SU-DHL-6 (cell line): ENCODE results near the gene CALN1.

Experiments
- H2AFZ ChIP-seq: fragments of 200-600 bp; sonication (generic); 2 replicates; pipeline ENCODE4 v1.6.1; 2014; ENCODE audit warnings: low read depth, mild to moderate bottlenecking, moderate library complexity, mixed read lengths, antibody characterized with exemption, low read length; ENCODE audit not compliant: severe bottlenecking
- H3F3A ChIP-seq: fragments of 200-600 bp; shearing (Covaris generic); 2 replicates; pipeline ENCODE4 v1.6.0; 2016; ENCODE audit warnings: antibody characterized with exemption, mild to moderate bottlenecking; ENCODE audit not compliant: insufficient read depth
- H3K27ac ChIP-seq: fragments of 200-600 bp; sonication (generic); 2 replicates; pipeline ENCODE4 v1.5.1; 2016; ENCODE audit warnings: low read depth, mild to moderate bottlenecking, low read length, moderate library complexity, mixed read lengths
- H3K27me3 ChIP-seq: fragments of 200-600 bp; sonication (generic), shearing (Covaris generic); 2 replicates; pipeline ENCODE4 v1.6.0; 2014; ENCODE audit warnings: mild to moderate bottlenecking, low read length
- H3K36me3 ChIP-seq: fragments of 200-600 bp; sonication (generic); 2 replicates; pipeline ENCODE4 v1.6.1; 2014; ENCODE audit warnings: mild to moderate bottlenecking, low read length, mixed read lengths
- H3K4me2 ChIP-seq: fragments of 300-600, 200-600 bp; shearing (Covaris generic), sonication (generic); 2 replicates; pipeline ENCODE4 v1.6.0; 2014; ENCODE audit warnings: low read length, low read depth, mild to moderate bottlenecking; ENCODE audit not compliant: poor library complexity, severe bottlenecking
- H3K4me3 ChIP-seq: fragments of 200-600 bp; sonication (generic); 2 replicates; pipeline ENCODE4 v1.5.1; 2014; ENCODE audit warnings: antibody characterized with exemption, low read length, mild to moderate bottlenecking, mixed read lengths; ENCODE audit not compliant: insufficient read depth, poor library complexity, severe bottlenecking
- H3K79me2 ChIP-seq: fragments of 200-600 bp; sonication (generic); 2 replicates; pipeline ENCODE4 v1.6.1; 2014; ENCODE audit warnings: mild to moderate bottlenecking, low read length, moderate library complexity; ENCODE audit not compliant: insufficient read depth
- H3K9ac ChIP-seq: fragments of 200-600 bp; sonication (generic); 2 replicates; pipeline ENCODE4 v1.7.0; 2014; ENCODE audit warnings: mild to moderate bottlenecking, low read length
- H3K9me2 ChIP-seq: fragments of 200-600 bp; sonication (generic); replicated peaks from 2 replicates; pipeline ENCODE4 v1.6.1; 2014; ENCODE audit warnings: low read length; ENCODE audit not compliant: insufficient read depth
- H3K9me3 ChIP-seq: fragments of 200-600 bp; sonication (generic); 2 replicates; pipeline ENCODE4 v1.6.1; 2014; ENCODE audit warnings: low read length, mixed read lengths; ENCODE audit not compliant: insufficient read depth
- H4K20me1 ChIP-seq: fragments of 200-600 bp; sonication (generic); 2 replicates; pipeline ENCODE4 v1.6.1; 2014; ENCODE audit warnings: low read depth, mild to moderate bottlenecking, antibody characterized with exemption, low read length, moderate library complexity, mixed read lengths
- EZH2phosphoT487 ChIP-seq: fragments of 200-600 bp; sonication (generic), shearing (Covaris generic); conservative IDR thresholded peaks from 2 replicates; pipeline ENCODE4 v1.6.1; 2018; ENCODE audit warnings: mild to moderate bottlenecking, antibody characterized with exemption, low read length, moderate library complexity, mixed read lengths
- TF ChIP-seq, protein P1 (sequence below): fragments of 200-600 bp; sonication (generic); IDR thresholded peaks from one replicate; pipeline ENCODE4 v1.5.1; 2017; ENCODE audit warnings: antibody characterized with exemption, mild to moderate bottlenecking, low read length, moderate library complexity; ENCODE audit not compliant: insufficient read depth, poor library complexity, severe bottlenecking

CALN1 gene

DNA sequence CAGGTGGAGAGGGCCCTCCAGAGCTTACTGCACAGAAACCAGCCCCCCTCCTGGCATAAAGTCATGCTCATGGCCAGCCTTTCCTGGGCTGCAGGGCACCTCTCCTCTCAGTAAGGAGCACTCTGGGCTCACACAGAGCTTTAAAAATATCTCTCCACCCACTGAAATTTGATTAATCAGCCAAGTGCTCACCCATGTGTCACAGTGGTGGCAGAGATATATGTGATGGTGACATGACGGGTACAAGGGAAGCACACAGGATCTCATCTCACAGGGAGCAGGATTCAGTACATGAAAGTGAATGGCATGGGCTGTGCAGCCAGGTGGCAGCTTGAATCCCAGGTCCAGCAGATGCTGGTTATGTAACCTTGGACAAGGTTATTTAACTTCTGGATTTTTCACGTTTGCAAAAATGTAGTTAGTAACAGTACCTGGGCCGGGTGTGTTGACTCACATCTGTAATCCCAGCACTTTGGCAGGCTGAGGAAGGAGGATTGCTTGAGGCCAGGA lies 144.8 kb downstream of the CALN1 start:
- Histone ChIP-seq H3K79me2 (no peaks in the 10 kb centered on the region), H4K20me1 (no peaks in the 10 kb centered on the region), H2AFZ (no peak overlapping the region), H3K4me3 (no peak overlapping the region), H3F3A (no peaks in the 10 kb centered on the region), H3K9me2 (no peaks in the 10 kb centered on the region), H3K27me3 (no peaks in the 10 kb centered on the region), H3K9ac (no peak overlapping the region), H3K9me3 (no peaks in the 10 kb centered on the region), H3K36me3 (no peaks in the 10 kb centered on the region), H3K27ac (no peak overlapping the region), H3K4me2 (no peak overlapping the region)
- no peak for TF ChIP-seq EZH2phosphoT487
- TF ChIP-seq, protein P1, sequence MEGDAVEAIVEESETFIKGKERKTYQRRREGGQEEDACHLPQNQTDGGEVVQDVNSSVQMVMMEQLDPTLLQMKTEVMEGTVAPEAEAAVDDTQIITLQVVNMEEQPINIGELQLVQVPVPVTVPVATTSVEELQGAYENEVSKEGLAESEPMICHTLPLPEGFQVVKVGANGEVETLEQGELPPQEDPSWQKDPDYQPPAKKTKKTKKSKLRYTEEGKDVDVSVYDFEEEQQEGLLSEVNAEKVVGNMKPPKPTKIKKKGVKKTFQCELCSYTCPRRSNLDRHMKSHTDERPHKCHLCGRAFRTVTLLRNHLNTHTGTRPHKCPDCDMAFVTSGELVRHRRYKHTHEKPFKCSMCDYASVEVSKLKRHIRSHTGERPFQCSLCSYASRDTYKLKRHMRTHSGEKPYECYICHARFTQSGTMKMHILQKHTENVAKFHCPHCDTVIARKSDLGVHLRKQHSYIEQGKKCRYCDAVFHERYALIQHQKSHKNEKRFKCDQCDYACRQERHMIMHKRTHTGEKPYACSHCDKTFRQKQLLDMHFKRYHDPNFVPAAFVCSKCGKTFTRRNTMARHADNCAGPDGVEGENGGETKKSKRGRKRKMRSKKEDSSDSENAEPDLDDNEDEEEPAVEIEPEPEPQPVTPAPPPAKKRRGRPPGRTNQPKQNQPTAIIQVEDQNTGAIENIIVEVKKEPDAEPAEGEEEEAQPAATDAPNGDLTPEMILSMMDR, result no peak

- Histone ChIP-seq H3K36me3 (no peaks in the 10 kb centered on the region), H2AFZ (no peak overlapping the region), H3K27me3 (no peaks in the 10 kb centered on the region), H4K20me1 (no peaks in the 10 kb centered on the region), H3K79me2 (no peaks in the 10 kb centered on the region), H3K4me2 (no peak overlapping the region), H3K27ac (no peak overlapping the region), H3K9ac (no peak overlapping the region), H3K9me2 (no peaks in the 10 kb centered on the region), H3F3A (no peaks in the 10 kb centered on the region), H3K4me3 (no peak overlapping the region), H3K9me3 (no peaks in the 10 kb centered on the region)
- TF ChIP-seq, protein P1, result no peak
- TF ChIP-seq EZH2phosphoT487, result no peak
These were observed 145.4 kb downstream of the CALN1 start for GRCh38 chr7:72266771-72267170.

GRCh38 chr7:72265071-72265904 lies 146.8 kb downstream of the CALN1 start:
- H3K36me3 ChIP-seq, result no peaks in the 10 kb centered on the region
- no peaks in the 10 kb centered on the region for H3K9me3 ChIP-seq
- no peak overlapping the region for H2AFZ ChIP-seq
- no peaks in the 10 kb centered on the region for H3K9me2 ChIP-seq
- no peaks in the 10 kb centered on the region for H3K27me3 ChIP-seq
- TF ChIP-seq EZH2phosphoT487, result no peak
- TF ChIP-seq, protein P1, result no peak
- H3K79me2 ChIP-seq, result no peaks in the 10 kb centered on the region
- no peak overlapping the region for H3K9ac ChIP-seq
- no peaks in the 10 kb centered on the region for H4K20me1 ChIP-seq
- no peak overlapping the region for H3K4me3 ChIP-seq
- no peaks in the 10 kb centered on the region for H3F3A ChIP-seq
- no peak overlapping the region for H3K27ac ChIP-seq
- H3K4me2 ChIP-seq, result no peak overlapping the region
